Caki2 (cell line): ENCODE measurements around the gene ZWILCH. TPM values are rescaled to one million over a fixed set of nuclear protein-coding genes. Genes with fewer than 3 reads are reported as not detected.

Source experiments
- DNase-seq: peaks from one replicate; pipeline ENCODE4 v3.0.0-alpha.2; 2015; ENCODE audit warnings: low read depth
- in situ Hi-C: cut with HindIII; loops from 2 replicates; pipeline ENCODE4 v1.10.0; 2016; ENCODE audit warnings: low sequenced_read_pairs, low pct_unique_long_range_greater_than_20kb, mixed read lengths
- total RNA-seq: library from RNA; depleted of rRNA; stranded (reverse); fragments of >200 nt; shearing (Covaris generic); gene quantifications from 2 replicates; pipeline ENCODE4 v1.2.3, GENCODE V29; 2014; ENCODE audit warnings: low replicate concordance

The ZWILCH gene
- total RNA-seq, 1 experiment from 2014 or later = 42.1 TPM

- in situ Hi-C loops = no loop called here
- peak; percentile 4 for DNase-seq
Measured at GRCh38 chr15:66508293-66508883, 3.3 kb downstream of the ZWILCH start.

- in situ Hi-C loops = no loop called here
- DNase-seq = no peak
Measured at GRCh38 chr15:66514586-66514985, 9.5 kb downstream of the ZWILCH start.

- DNase-seq = no peak
- in situ Hi-C loops = no loop called here
Measured at GRCh38 chr15:66515901-66516322, 10.8 kb downstream of the ZWILCH start.

GRCh38 chr15:66523926-66524325 lies 18.8 kb downstream of the ZWILCH start:
- in situ Hi-C loops = no loop called here
- DNase-seq = no peak

GRCh38 chr15:66524838-66525237 lies 19.7 kb downstream of the ZWILCH start:
- DNase-seq = no peak
- in situ Hi-C loops = no loop called here

- no peak for DNase-seq
- in situ Hi-C loops = no loop called here
Measured at GRCh38 chr15:66535056-66535455, 29.9 kb downstream of the ZWILCH start.

- in situ Hi-C loops = no loop called here
- no peak for DNase-seq
Measured at GRCh38 chr15:66542896-66543295, 37.8 kb downstream of the ZWILCH start.

- in situ Hi-C loops = no loop called here
- no peak for DNase-seq
Measured at GRCh38 chr15:66545255-66545654, 40.1 kb downstream of the ZWILCH start.

- in situ Hi-C loops = no loop called here
- no peak for DNase-seq
Measured at GRCh38 chr15:66555685-66556084, 50.6 kb downstream of the ZWILCH start.

GRCh38 chr15:66558271-66558670 lies 53.1 kb downstream of the ZWILCH start:
- no peak for DNase-seq
- in situ Hi-C loops = no loop called here

GRCh38 chr15:66560856-66561525 lies 55.9 kb downstream of the ZWILCH start:
- DNase-seq = no peak
- in situ Hi-C loops = no loop called here

- DNase-seq = no peak
- in situ Hi-C loops = no loop called here
Measured at GRCh38 chr15:66563126-66563525, 58.0 kb downstream of the ZWILCH start.

GRCh38 chr15:66563566-66564110 lies 58.5 kb downstream of the ZWILCH start:
- in situ Hi-C loops = no loop called here

GRCh38 chr15:66564136-66565041 lies 59.3 kb downstream of the ZWILCH start:
- in situ Hi-C loops = no loop called here
- DNase-seq = no peak

More at GRCh38 chr15:66563566-66564110, 58.5 kb downstream of the ZWILCH start:
- DNase-seq = no peak

GRCh38 chr15:66565141-66565641 lies 60.1 kb downstream of the ZWILCH start:
- DNase-seq = no peak
- in situ Hi-C loops = no loop called here

GRCh38 chr15:66565741-66566144 lies 60.6 kb downstream of the ZWILCH start, which contains the start of gene LCTL:
Gene LCTL (minus strand): TSS chr15:66565998. CDS start chr15:66565365, 633 bp downstream.
- in situ Hi-C loops = no loop called here
- DNase-seq = no peak

- DNase-seq = peak; percentile 37
- in situ Hi-C loops = no loop called here
Measured at GRCh38 chr15:66566963-66567531, 61.9 kb downstream of the ZWILCH start.

GRCh38 chr15:66567897-66568296 lies 62.8 kb downstream of the ZWILCH start:
- DNase-seq = no peak
- in situ Hi-C loops = no loop called here
